NAMALWA (cell line): ENCODE data around the gene VSNL1.
"Not testable (repeated sequence)": the region's sequence is repeated elsewhere in the genome, so short reads cannot be mapped to it uniquely, and the experiment has no call there.

Experiments used
- DNase-seq: peaks from one replicate; pipeline ENCODE4 v3.0.0-alpha.2; 2015; ENCODE audit warnings: low spot score

VSNL1 gene

GRCh38 chr2:17542471-17542870 is 2.0 kb downstream of the VSNL1 start:
- DNase-seq, result no peak

DNA sequence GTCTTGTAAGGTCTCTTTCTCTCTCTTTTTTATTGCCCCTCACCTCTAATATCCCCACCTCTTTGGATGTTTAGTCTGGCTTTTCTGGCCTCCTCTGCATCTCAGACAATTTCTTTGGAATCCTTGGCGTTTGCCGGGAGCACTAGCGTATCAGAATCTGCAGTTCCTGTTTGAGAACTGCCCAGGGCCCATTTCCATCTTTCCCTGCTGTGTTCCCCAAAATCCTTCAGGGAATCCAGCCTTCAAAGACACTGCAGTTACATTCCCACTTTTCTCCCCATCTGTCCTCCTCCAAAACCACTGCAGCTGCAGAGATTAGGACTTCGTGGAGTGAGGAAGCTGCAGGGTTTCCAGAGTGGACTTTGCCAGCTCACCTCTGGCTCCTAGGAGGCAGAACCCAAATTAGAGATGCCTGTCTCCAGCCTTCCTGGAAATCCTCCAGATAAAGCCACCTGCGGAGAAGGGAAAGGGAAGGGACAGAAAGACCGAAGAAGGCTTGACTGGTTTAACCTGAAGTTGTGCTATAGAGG is 2.7 kb downstream of the VSNL1 start:
- DNase-seq, result no peak

DNA sequence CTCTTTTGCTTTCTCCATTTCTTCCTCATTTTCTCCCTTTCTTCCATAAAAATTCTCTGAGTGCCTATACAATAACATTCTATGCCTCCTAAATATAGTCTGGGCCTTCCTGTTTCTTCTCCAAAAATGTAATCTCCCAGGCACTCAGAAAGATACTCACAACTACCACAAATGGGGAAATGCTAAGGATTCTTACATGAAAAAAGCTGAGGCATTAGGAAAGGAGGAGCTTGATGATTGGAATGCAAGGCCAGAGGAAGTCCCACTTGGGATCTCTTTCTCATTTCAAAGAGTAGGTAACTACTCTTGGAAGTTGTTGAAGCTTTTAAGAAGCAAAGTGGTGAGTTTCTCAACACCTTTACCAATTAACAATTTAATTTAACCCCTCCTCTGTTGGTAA is 3.4 kb downstream of the VSNL1 start:
- no peak for DNase-seq

- no peak for DNase-seq
These were observed 3.8 kb downstream of the VSNL1 start for GRCh38 chr2:17544256-17544655.

GRCh38 chr2:17545680-17546613 is 5.5 kb downstream of the VSNL1 start:
- DNase-seq, result no peak

DNA sequence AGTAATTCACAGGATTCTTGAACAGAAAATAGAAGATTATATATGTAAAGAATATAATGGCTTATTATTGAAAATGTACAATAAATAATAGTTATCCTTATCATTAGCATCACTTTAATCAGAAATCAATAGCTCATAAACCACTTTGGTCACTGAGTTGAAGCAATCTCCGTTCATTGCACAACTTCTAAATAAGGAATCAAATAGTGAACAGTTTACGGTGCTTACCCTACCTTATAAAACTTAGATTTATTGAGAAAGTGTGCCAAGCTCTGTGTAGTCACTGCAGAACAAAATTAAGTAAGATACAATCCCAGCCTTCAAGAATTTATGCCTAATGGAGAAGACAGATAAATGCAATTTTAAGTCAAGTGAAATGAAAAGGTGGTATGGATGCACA is 6.7 kb downstream of the VSNL1 start:
- DNase-seq, result no peak

DNA sequence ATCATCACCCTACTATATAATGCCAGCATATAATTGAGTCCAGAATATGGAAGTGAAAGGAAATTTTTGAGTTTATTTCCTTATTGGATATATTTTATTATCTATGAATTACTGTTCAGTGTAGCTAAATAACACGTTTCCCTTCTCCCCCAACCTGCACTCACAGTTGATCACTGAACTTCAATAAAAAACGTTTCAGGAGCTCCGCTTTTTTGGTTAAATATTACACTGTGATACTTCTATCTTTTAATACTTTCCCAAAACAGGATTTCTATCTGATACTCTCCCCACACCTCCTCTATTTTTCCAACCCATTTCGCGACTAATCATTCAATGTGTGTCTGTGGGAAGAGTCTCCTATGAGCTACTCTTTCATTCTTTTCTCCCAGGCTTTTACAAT is 7.2 kb downstream of the VSNL1 start:
- no peak for DNase-seq

DNA sequence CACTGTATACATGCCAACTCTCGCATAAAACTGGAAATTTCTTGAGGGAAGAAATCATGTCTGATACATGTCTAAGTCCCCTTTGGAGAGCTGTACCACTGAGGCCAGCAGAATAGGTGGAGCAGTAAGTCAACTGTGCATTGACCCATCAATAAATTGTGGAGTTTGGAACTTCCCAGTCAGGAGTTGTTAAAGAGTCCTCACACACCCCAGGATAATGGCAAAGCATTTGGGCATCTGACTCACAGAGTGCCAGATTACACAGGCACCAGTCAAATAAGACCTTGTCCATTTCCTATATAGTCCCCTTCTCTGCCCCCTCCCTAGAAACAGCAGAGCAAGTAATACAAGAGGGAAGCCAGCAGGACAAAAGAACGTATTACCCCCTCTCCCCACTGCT is 10.4 kb downstream of the VSNL1 start:
- DNase-seq, result no peak

DNA sequence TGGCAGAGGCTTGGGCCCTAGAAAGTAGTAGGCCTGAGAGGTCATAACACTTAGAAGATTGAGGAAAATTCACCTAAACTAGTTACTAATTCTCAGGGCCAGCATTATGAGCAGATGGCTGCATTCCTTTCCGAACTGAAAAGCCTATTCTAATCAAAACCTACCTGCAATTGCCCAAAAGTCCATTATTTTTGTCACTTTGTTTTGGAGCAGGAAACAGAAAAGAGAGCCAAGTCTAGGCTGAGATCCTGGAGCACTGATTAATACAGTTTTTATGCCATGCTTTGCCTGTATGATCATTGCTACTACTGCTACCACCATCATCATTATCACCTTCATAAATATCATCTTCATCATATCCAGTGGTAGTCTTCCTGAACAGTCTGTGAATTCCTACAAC is 14.7 kb downstream of the VSNL1 start:
- DNase-seq, result no peak

DNA sequence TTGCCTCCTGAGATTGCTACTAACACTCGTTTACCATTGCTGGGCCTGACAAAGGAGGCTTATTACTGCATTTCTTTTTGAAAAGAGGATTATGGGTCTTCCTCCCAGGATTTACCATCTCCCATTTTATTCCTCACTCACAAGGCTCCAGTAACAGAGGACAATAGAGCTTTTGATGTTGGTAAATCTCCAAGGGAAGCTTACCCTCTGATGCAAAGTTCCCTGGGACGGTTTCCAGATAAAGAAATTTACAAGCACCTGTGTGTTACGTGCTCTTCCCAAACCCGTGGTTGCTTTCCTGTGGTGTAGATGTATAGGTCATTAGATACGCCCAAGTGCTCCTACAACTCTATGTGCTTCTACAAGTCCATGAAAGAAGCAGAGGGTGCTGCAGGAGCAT is 17.1 kb downstream of the VSNL1 start:
- no peak for DNase-seq

DNA sequence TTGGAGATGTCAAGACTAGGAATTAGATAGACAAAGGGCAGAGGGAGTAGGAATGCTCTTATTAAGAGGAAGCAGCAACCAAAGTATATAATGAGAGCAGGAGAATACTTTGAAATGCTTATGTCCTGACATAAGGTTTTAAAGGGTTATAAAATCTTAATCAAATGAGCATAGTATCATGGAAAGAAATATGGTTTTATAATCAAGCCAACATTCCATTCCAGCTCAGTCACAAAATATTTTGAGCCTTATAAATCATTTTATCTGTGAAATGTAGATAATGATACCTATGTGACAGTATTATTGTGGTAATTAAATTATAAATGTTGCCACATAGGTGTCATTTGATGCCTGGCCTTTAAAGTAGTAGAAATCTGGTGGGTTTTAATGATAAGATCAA is 17.6 kb downstream of the VSNL1 start:
- DNase-seq, result no peak

DNA sequence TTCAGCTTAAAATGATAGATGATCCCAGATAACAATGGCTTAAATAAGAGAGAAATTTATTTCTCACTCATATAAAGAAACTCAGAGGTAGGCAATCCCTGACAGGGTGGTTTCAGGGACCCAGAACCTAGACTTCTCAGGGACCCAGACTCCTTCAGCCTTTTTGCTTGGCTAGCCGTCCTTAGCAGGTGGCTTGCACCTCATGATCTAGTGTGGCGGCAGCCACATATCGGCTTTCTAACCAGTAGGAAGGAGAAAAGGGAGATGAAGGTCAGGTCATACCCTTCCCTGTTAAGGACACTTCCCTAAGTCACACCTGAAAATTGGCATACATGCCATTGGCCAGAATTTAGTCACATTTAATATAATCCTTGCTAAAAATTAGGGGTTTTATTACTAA is 18.4 kb downstream of the VSNL1 start:
- no peak for DNase-seq

DNA sequence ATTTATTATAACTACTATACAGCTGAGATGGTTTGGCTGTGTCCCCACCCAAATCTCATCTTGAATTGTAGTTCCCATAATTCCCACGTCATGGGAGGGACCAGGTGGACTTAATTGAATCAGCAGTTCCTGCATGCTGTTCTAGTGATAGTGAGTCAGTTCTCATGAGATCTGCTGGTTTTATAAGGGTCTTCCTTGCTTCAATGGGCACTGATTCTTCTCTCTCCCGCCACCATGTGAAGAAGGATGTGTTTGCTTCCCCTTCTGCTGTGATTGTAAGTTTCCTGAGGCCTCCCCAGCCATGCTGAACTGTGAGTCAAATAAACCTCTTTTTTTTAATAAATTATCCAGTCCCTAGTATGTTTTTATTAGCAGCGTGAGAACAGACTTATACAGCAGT is 25.2 kb downstream of the VSNL1 start:
- not testable (repeated sequence) for DNase-seq

- DNase-seq, result no peak
These were observed 31.2 kb downstream of the VSNL1 start for GRCh38 chr2:17571681-17572080.

DNA sequence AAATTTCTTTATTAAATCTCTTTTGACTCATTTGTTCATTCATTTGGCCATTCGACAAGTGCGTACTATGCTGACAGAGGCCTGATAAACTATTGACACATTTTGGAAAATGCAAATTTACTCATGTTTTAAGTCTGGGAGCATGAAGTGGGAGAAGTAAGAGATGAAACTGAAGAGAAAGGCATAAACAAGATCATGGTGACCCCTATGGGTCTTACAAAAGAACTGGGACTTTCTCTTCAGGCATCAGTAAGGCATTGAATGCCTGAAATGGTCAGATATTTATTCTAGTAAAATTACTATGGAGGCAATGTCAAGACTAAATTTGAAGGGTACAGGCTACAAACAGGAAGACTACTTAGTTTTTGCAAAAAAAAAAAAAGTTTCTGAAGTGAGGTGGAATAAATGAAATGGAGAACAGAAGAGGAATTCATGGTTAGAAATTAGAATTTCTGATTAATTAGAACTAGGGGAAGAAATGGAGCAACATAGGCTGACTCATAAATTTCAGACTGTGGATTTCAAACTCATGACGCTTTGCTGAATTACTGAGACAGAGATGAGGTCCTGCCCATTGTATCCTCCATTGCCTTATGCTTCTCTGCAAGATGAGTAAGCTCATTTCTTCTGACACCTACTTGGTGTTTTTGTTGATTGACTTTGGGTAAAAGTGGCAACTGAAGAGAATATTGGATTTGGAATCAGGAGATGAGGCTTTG is 32.7 kb downstream of the VSNL1 start:
- peak; percentile 26 for DNase-seq

DNA sequence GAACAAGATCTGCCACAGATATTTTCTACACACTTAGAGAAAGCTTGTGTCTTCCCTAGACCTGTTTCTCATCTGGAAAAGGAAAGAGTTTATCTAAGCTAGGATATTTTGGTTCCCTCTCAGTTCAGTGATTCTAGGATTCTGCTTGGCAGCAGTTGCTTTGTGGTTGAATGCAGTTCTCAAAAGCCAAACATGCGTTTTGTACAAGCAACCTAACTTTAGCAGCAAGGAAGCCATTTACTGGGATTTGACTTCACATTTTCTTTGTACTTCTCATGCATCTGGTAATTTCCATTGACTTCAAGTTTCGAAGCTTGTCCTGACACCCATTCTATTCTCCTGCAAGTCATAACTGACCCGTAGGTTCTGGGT is 33.3 kb downstream of the VSNL1 start:
- DNase-seq, result no peak

GRCh38 chr2:17574406-17575073 is 34.0 kb downstream of the VSNL1 start:
- no peak for DNase-seq

DNA sequence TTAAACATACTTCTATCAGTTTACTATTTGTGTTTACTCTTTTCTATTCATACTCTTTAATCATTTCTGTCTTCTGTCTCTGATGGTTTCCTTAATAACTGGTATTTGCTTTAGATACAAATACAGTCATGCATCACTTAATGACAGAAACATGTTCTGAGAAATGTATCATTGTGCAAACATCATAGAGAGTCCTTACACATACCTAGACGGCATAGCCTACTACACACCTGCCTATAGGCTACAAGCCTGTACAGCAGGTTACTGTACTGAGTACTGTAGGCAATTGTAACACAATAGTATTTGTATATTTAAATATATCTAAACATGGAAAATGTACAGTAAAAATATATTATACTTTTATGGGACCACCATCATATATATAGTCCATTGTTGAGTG is 36.3 kb downstream of the VSNL1 start:
- DNase-seq, result no peak

GRCh38 chr2:17578466-17578928 is 38.0 kb downstream of the VSNL1 start:
- no peak for DNase-seq

GRCh38 chr2:17579605-17580318 is 39.3 kb downstream of the VSNL1 start:
- DNase-seq, result no peak

- no peak for DNase-seq
These were observed 39.8 kb downstream of the VSNL1 start for GRCh38 chr2:17580319-17580715.

- DNase-seq, result no peak
These were observed 41.3 kb downstream of the VSNL1 start for GRCh38 chr2:17581831-17582230.
